ENCODE data around the gene MATR3. TPM values are rescaled to one million over a fixed set of nuclear protein-coding genes. Genes with fewer than 3 reads are reported as not detected.

Gene MATR3
- total RNA-seq, 1 donor from 2014 or later = 58.8 TPM

DNA sequence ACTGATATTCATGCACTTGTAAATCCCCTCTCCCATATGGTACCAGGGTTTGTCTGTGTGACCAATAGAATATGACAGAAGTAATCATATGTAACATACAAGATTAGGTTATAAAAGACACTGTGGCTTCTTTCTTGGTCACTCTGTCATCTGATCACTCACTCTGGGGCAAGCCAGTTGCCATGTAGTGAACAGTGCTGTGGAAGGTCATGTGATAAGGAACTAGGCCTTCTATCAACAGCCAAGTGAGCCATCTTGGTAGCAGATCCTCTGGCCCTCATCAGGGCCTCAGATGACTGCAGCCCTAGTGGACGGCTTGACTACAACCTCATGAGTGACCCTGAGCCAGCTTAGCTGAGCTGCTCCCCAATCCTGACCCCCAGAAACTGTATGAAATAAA, 30.0 kb upstream of the MATR3 start:
- DNase-seq (ENCODE audit: low spot score in 2 of 2) = no peak
- no peak overlapping the region for H3K27ac ChIP-seq
- peaks cover 0 to 8% of the 10 kb centered on the region in 2 donors for H3K4me1 ChIP-seq
- TF ChIP-seq, protein P1, sequence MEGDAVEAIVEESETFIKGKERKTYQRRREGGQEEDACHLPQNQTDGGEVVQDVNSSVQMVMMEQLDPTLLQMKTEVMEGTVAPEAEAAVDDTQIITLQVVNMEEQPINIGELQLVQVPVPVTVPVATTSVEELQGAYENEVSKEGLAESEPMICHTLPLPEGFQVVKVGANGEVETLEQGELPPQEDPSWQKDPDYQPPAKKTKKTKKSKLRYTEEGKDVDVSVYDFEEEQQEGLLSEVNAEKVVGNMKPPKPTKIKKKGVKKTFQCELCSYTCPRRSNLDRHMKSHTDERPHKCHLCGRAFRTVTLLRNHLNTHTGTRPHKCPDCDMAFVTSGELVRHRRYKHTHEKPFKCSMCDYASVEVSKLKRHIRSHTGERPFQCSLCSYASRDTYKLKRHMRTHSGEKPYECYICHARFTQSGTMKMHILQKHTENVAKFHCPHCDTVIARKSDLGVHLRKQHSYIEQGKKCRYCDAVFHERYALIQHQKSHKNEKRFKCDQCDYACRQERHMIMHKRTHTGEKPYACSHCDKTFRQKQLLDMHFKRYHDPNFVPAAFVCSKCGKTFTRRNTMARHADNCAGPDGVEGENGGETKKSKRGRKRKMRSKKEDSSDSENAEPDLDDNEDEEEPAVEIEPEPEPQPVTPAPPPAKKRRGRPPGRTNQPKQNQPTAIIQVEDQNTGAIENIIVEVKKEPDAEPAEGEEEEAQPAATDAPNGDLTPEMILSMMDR (IDR thresholded peaks at IDR 0.05) = no peak
- intact Hi-C loops (cut with DNase I) = loop anchor here (2.0 to 10.0 kb wide), 3 partner anchors 439 to 621 kb away; partner anchors contain the start of gene CTNNA1
- H3K36me3 ChIP-seq = no peaks in the 10 kb centered on the region
- no peaks in the 10 kb centered on the region for H3K27me3 ChIP-seq
- H3K9me3 ChIP-seq = no peaks in the 10 kb centered on the region
- H3K4me3 ChIP-seq = no peak overlapping the region

DNA sequence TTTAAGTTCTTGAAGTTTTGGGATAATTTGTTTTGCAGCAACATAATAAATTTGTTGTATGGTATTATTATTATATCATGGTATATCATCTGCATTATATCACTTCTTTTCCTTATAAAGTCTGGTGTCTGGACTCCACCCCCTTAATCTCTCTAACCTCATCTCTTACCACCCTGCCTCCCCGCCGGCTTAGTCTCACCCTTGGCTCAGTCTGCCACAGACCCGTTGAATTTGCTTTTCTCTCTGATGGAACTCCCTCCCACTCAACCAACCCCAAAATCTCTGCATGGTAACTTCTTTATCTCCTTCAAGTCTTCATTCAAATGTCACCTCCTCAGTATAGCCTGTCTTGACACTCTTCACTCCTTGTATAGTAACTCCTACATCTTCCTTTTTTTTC, 29.6 kb upstream of the MATR3 start:
- H3K4me3 ChIP-seq = no peak overlapping the region
- DNase-seq (ENCODE audit: low spot score in 2 of 2) = no peak
- TF ChIP-seq, protein P1 (IDR thresholded peaks at IDR 0.05) = no peak
- peaks cover 0 to 8% of the 10 kb centered on the region in 2 donors for H3K4me1 ChIP-seq
- H3K9me3 ChIP-seq = no peaks in the 10 kb centered on the region
- H3K27me3 ChIP-seq = no peaks in the 10 kb centered on the region
- H3K27ac ChIP-seq = no peak overlapping the region
- intact Hi-C loops (cut with DNase I) = loop anchor here (2.0 to 10.0 kb wide), 3 partner anchors 439 to 621 kb away; partner anchors contain the start of gene CTNNA1
- no peaks in the 10 kb centered on the region for H3K36me3 ChIP-seq

DNA sequence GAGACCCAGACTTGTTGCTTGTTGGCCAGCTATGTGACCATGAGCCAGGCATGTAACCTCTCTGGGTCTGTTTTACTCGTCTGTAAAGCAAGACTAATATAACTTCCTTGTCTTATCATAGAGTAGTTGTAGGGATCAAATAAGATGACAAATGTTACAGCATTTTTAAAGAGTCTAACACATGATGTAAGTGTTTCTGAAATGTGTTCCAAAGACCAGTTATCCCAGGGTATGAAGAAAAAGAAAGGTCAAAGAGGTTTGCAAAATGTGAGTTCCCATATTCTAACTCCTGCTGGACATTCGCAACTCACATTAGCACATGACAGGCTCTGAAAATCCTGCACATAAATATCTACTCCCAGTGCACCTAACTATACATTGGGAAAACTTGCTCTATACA, 28.5 kb upstream of the MATR3 start:
- TF ChIP-seq, protein P1 (IDR thresholded peaks at IDR 0.05) = no peak
- intact Hi-C loops (cut with DNase I) = loop anchor here (10.0 kb wide), 1 partner anchor 440 kb away; no protein-coding TSS in a partner anchor

DNA sequence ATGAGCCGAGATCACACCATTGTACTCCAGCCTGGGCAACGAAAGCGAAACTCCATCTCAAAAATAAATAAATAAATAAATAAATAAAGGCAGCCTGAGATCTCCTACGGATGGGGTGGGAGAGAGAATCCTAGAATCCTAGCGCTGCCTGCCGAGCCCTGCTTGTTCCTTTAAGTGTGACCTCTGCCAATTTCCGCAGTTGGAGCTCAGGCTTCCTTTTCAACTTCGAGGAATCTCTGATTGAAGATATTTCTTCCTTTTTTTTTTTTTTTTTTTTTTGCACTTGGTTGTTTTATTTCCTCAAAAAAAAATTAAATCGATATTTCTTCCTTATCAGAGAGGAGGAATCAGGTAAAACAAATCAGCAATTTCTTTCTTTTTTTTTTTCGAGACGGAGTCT, 27.3 kb upstream of the MATR3 start:
- Histone ChIP-seq H3K4me3 (no peak overlapping the region), H3K9me3 (no peaks in the 10 kb centered on the region), H3K27me3 (no peaks in the 10 kb centered on the region), H3K4me1 (peaks cover 0 to 10% of the 10 kb centered on the region in 2 donors), H3K27ac (no peak overlapping the region), H3K36me3 (no peaks in the 10 kb centered on the region)
- intact Hi-C loops (cut with DNase I) = loop anchor here (10.0 kb wide), 1 partner anchor 441 kb away; no protein-coding TSS in a partner anchor
- DNase-seq (ENCODE audit: low spot score in 2 of 2) = no peak
- TF ChIP-seq, protein P1 (IDR thresholded peaks at IDR 0.05) = no peak

More for the DNA sequence above, 28.5 kb upstream of the MATR3 start:
- no peak for DNase-seq (ENCODE audit: low spot score in 2 of 2)
- Histone ChIP-seq H3K36me3 (no peaks in the 10 kb centered on the region), H3K4me3 (no peak overlapping the region), H3K27me3 (no peaks in the 10 kb centered on the region), H3K9me3 (no peaks in the 10 kb centered on the region), H3K4me1 (peaks cover 0 to 8% of the 10 kb centered on the region in 2 donors), H3K27ac (no peak overlapping the region)

- no peak overlapping the region for H3K27ac ChIP-seq
- intact Hi-C loops (cut with DNase I) = loop anchor here (10.0 kb wide), 1 partner anchor 443 kb away; no protein-coding TSS in a partner anchor
- no peaks in the 10 kb centered on the region for H3K36me3 ChIP-seq
Measured at GRCh38 chr5:139267481-139267880, 26.1 kb upstream of the MATR3 start.

More at GRCh38 chr5:139267481-139267880, 26.1 kb upstream of the MATR3 start:
- Histone ChIP-seq H3K27me3 (no peaks in the 10 kb centered on the region), H3K4me1 (peaks cover 0 to 3% of the 10 kb centered on the region in 2 donors), H3K4me3 (no peak overlapping the region), H3K9me3 (no peaks in the 10 kb centered on the region)
- TF ChIP-seq, protein P1 (IDR thresholded peaks at IDR 0.05) = no peak
- DNase-seq (ENCODE audit: low spot score in 2 of 2) = no peak

Data from ascending aorta (tissue), 2 donors.